GM18517 (cell line): ENCODE results near the gene DYNLRB1.
"Not testable (repeated sequence)": the region's sequence is repeated elsewhere in the genome, so short reads cannot be mapped to it uniquely, and the experiment has no call there.

ENCODE experiments used
- ATAC-seq: cut with Tn5 transposase; IDR thresholded peaks from one replicate; pipeline ENCODE4 v1.9.1; 2021; ENCODE audit warnings: mild to moderate bottlenecking, moderate library complexity; ENCODE audit not compliant: unreplicated experiment

Gene DYNLRB1

DNA sequence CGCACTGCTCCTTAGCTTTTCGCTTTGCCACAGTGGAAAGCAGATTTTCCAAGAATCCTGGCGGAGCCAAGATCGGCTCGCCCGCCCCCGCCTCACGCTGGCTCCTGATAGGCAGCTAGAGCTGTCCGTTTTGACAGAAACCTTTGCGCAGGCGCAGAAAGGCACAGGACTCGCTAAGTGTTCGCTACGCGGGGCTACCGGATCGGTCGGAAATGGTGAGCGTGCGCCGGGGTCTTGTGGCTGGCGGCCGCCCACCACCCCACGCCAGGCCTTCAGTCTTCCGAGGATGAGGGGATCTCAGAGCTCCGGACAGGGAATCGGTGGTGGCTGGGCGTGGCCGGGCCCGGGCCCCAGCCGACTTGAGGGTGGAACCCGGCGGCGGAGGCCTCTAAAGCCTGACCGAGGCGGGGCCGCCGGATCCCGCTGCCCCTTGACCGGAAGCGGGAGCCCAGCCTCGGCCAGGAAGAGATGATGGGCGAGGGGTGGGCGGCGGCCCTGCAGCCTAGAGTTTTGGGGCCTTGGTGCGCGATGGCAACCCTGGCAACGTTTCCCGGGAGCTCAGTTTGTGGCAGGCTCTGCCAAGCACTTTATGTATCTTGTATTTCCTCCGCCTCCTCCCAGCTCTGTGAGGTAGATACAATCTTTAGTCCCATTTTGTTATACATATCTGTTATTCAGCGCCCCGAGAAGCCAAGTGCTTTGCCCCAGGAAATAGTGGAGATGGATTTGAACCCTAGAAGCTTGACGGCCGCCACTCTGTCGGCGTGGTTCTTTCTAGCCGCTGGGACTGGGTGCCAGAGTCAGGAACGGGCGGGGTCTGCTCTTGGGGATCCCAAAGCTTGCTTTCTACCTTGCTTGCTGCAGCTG is at the start of gene DYNLRB1:
DYNLRB1 (plus strand) TSS at position 176 of the 867 bp plus-strand sequence; CDS start at position 213, 37 bp downstream.
- ATAC-seq: peak; percentile 70

DNA sequence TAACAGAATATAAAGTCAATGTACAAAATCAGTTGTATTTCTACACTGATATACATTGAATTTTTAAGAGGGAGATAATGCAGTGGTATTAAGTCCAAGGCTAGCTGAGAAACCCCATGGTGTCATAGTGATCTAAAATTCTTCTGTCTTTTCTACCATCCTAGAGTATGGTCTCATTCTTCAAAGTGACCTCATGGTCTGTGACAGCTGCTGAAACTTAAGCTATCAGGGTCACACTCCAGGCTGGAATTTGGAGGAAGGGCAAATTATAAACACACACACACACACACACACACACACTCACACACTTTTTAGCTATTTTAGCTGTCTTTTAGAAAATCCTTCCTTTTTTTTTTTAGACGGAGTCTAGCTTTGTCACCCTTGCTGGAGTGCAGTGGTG is 47.3 kb upstream of the DYNLRB1 start:
- no peak for ATAC-seq

DNA sequence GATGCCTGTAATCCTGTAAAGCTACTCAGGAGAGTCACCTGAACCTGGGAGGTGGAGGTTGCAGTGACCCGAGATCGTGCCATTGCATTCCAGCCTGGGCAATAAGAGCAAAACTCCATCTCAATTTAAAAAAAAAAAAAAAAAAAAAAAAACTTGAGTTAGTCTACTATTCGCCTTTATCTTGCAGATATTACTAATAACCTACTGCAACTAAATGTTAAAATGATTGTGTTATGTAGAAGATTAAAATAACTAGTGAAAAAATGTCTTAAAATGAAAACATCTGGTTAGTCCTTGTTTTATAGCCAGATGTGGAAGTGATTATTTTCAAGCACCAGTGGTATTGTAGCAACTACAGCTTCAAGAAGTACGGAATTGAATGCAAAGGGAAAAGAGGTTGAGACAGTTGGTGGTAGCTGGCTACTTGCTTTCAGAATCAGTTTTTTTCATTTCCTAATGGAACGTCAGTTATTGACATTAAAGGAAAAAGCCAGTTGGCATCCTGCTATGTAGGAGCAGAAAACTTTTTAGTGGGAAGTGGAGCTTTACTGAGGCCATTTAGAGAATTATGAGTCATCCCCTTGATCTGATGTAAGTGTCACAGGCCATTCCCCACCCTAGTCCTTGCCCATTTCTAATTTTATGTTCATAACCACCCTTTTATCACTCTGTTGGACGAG is 43.8 kb upstream of the DYNLRB1 start:
- no peak for ATAC-seq

DNA sequence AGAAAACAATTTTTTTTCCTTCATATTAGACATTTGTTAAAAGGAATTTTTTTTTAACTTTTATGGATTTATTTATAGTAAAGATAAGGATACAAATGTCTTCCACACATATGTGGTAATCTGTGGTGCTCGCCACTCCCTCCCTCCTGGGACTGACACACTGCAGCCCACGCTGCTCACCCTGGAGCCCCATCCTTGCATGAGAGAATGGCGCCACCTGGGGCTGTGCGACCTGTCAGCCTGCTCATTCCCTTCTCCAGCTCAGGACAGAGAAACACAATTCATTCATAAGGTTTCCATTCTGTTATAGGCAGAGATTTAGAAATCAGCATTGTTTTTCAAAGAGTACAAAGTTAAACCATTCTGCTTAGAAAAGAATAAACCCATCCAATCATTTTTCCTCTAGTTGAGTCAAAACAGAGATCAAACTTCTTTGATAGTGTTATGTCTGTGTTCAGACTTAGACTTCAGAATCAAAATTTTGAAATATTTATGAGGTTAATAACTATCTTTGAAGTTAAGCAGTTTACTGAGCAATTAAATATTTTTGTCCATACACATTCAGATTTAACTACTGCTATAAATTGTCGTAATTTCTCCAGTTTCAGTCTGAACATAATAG is 42.8 kb upstream of the DYNLRB1 start:
- no peak for ATAC-seq

DNA sequence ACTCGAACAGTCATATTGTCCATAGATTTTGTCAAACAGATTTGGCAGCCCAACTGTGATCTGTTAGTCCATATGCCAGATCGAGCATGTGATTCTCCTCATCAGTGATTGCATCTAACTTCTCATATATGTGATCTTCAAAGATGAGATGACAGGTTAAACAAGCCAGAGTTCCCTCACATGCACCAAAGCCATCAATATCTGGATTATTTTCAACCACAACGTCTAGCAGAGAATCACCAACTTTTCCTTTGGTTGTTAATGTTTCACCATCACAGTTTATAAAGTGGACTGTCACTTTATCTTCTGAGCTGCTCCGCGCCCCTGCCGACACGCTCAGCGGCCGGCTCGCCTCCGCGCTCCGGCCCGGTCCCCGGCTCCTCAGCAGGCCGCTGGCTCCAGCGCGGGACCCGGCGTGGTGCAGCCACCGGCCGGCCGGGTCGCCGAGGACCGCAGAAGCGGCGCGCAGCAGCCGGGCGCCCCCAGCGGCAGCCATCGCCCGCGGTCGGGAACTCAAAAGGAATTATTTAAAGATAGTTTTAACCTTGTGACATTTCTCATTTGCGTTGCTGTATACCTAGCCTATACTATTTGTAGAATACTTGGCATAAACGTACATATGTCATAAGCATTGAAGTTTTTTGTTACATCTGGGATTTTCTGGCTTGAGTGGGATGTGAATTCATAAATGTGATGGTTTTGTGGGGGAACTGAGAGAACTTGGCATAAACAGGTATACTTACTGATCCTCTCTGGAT is 40.1 kb upstream of the DYNLRB1 start:
- ATAC-seq: no peak

DNA sequence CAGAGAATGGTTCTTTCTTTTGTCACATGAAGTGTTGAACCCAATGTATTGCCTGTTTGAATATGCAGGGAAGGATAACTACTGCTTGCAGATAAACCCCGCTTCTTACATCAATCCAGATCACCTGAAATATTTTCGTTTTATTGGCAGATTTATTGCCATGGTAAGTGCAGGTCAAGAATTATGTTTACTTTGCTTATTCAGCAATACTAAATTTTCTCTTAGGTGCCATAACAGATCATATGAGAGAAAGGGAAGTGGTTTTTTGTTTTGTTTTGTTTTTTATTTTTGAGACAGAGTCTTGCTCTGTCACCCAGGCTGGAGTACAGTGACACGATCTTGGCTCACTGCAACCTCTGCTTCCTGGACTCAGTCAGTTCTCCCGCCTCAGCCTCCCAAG is 36.6 kb upstream of the DYNLRB1 start:
- no peak for ATAC-seq

DNA sequence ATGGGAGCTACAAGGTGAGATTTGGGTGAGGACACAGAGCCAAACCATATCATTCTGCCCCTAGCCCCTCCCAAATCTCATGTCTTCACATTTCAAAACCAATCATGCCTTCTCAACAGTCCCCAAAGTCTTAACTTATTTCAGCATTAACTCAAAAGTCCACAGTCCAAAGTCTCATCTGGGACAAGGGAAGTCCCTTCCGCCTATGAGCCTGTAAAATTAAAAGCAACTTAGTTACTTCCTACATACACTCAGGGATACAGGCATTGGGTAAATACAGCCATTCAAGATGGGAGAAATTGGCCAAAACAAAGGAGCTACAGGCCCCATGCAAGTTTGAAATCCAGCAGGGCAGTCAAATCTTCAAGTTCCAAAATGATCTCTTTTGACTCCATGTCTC is 34.1 kb upstream of the DYNLRB1 start:
- ATAC-seq: not testable (repeated sequence)

DNA sequence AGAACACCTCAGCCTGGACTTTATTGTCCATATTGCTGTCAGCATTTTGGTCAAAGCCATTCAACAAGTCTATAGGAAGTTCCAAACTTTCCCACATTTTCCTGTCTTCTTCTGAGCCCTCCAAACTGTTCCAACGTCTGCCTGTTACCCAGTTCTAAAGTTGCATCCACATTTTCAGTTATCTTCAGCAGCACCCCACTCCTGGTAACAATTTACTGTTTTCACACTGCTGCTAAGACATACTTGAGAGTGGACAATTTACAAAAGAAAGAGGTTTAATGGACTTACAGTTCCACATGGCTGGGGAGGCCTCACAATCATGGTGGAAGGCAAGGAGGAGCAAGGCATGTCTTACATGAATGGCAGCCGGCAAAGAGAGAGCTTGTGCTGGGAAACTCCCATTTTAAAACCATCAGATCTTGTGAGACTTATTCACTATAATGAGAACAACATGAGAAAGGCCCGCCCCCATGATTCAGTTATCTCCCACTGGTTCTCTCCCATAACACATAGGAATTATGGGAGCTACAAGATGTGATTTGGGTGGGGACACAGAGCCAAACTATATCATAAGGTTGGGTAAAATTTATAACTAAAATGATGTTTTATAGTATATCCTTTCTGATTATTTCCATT is 32.5 kb upstream of the DYNLRB1 start:
- not testable (repeated sequence) for ATAC-seq

DNA sequence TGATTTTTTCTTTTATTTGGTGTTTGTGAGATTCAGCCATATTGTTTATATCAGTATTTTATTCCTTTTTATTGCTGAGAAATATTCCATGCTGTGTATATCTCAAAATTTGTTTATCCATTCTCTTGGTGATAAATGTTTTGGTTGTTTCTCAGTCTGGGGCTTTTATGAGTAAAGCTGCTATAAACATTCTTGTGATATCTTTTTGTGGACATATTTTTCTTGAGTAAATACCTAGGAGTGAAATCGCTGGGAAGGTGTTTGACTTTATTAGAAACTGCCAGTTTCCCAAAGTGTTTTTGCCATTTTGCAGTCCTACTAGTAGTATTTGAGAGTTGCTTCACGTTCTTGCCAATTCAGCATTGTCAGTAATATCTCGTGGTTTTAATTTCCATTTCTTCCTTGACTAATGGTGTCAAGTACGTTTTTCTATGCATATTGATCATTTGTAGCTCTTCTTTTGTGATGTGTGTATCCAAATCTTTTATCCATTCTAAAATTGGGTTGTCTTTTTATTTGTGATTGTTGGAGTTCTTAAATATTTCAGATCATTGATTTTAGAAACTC is 31.1 kb upstream of the DYNLRB1 start:
- ATAC-seq: no peak

DNA sequence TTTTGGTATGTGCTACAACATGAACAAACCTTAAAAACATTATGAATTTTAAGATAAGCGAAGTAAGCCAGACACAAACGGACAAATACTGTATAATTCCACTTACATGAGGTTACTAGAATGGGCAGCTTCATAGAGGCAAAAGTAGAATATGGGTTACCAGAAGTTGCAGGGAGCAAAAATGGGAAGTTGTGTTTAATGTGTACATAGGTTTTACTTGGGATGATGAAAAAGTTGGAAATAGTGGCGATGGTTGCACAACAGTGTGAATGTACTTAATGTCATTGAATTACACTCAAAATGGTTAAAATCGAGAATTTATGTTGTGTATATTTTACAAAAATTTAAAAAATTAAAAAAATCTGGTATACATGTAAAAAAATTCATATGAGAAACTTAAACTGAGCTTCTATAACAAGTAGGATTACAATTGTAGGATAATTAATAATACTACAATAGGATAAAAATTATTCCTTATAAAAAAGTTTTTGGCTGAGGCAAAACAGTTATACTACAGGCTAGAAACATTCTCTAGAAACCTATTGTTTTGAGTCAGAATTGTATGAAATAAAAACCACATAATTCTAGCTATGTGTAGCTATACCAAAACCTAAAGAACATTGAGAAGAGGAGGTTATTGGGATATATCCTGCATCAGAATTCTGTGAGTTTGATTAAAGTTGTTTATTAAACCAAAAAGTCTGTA is 24.8 kb upstream of the DYNLRB1 start:
- no peak for ATAC-seq

DNA sequence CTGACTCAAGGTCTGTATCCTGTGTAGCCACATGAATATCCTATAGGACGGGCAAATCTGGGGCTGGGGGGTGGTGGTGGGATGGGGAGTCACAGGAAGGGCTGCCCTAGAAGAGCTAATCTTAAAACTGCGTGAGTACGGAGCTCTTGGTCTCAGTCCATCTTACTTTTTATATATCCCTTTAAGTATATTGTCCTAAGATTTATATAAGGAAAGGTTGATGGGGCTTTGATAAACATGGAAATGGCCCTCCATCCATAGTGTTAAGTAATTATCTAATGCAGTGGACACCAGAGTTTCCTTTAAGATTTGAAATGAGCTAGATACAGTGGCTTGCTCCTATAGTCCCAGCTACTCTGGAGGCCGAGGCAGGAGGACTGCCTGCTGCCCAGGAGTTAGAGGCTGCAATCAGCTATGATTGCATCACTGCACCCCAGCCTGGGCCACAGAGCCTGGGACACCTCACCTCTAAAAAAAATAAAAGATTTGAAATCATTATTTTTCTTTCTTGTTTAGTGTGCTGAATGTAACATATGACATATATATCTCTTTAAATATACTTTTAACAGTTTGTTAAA is 24.2 kb upstream of the DYNLRB1 start:
- no peak for ATAC-seq

DNA sequence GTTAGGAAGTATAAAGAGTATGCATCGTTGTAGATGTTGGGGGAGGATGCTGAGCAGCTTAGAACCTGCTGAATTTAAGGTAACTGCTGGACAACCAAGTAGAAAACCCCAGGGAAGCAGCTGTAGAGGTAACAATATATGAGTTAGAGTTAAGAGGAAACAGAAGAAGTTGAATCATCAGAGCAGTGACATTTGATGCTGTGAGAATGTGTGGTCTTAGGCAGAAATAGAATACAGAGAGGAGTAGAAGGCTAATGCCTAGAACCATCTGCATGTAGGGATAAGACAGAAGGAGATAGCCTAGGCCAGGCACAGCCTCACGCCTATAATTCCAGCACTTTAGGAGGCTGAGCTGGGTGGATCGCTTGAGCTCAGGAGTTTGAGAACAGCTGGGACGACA is 22.6 kb upstream of the DYNLRB1 start:
- ATAC-seq: no peak

DNA sequence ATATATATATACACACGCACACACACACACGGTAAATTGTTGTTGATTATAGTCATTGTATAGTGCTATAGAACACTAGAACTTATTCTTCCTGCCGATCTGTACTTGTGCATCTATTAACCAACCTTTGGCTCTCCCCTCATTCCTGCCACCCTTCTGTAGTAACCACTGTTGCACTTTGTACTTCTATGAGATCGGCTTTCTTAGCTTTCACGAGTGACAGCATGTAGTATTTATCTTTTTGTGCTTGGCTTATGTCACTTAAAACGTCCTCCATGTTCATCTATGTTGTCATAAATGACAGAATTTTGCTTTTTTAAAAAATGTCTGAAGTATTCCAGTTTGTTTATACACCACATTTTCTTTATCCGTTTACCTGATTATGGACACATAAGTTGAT is 20.9 kb upstream of the DYNLRB1 start:
- no peak for ATAC-seq

DNA sequence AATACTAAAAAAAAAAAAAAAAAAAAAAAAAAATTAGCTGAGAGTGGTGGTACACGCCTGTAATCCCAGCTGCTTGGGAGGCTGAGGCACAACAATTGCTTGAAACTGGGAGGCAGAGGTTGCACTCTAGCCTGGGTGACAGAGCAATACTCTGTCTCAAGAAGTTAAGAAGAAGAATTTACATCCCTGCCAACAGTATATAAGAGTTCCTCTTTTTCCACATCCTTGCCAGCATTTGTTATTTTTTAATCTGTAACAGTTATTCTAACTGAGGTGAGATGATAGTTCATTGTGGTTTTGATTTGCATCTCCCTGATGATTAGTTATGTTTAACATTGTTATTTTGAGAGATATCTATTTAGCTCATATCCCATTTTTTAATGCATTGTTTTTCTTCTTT is 20.3 kb upstream of the DYNLRB1 start:
- ATAC-seq: no peak

DNA sequence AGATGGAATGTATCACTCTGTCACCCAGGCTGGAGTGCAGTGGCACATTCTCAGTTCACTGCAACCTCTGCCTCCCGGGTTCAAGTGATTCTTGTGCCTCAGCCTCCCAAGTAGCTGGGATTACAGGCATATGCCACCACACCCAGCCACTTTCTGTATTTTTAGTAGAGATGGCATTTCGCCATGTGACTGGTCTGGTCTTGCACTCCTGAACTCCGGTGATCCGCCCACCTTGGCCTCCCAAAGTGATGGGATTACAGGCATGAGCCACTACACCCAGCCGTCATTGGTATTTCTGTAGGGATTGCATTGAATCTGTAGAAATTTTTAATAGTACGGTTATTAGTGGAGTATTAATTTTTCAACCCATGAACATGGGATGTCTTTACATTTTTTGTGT is 18.6 kb upstream of the DYNLRB1 start:
- not testable (repeated sequence) for ATAC-seq

DNA sequence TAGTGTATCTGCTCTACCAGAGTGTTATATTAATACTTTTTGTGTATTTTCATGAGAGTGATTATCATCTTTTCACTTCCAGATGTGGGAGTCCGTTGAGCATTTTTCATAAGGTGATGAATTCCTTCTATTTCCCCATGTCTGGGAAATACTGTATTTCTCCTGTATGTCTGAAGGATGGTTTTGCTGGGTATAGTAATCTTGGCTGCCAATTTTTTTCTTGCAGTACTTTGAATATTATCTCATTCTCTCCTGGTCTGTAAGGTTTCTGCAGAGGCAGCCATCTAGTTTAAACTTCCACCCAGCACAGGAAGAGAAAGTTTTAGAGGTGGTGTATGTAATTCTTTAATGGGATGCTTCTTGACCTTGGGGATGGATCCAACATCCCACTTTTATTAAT is 15.4 kb upstream of the DYNLRB1 start:
- no peak for ATAC-seq

DNA sequence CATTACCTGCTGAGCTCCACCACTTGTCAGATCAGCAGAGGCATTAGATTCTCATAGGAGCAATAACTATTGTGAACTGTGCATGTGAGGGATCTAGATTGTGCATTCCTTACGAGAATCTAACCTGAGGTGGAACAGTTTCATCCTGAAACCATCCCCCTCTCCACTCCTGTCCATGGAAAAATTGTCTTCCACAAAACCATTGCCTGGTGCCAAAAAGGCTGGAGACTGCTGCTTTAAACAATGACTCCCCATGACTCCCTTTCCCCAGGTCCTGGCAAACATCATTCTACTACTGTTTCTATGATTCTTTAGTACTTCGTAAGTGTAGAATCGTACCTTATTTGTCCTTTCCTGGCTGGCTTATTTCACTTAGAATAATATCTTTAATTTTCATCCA is 9.7 kb upstream of the DYNLRB1 start:
- no peak for ATAC-seq

DNA sequence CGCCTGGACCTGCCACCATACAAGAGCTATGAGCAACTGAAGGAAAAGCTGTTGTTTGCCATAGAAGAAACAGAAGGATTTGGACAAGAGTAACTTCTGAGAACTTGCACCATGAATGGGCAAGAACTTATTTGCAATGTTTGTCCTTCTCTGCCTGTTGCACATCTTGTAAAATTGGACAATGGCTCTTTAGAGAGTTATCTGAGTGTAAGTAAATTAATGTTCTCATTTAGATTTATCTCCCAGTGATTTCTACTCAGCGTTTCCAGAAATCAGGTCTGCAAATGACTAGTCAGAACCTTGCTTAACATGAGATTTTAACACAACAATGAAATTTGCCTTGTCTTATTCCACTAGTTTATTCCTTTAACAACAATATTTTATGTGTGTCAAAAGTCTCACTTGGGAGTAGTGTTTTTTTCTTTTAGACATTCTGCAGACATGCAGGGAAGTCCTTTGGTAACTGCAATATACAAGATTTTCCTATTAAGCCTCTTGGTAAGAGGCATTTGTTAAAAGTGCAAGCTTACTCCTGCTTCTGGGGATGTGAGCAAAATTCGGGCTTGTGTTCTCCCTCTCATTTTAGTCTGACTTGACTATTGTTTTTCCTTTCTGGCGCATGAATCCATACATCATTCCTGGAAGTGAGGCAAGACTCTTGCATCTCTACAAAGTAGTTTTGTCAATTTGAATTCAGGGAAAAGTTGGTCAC is 8.4 kb upstream of the DYNLRB1 start:
- no peak for ATAC-seq

DNA sequence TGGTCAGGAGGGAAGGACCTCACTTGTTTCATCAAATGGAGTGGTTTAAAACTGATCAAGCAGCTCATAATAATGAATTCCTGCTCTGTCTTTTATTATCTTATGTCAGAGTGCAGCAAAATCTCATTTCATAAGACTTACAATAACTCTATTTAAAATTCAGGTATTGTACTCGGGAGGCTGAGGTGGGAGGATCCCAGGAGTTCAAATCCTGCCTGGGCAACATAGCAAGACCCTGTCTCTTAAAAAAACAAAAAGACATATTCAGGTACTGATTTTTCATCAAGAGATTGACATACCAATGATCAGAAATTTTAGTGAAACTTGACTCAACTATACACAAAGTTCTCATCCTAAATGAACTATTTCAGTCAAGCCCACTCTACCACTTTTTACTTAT is 5.6 kb upstream of the DYNLRB1 start:
- ATAC-seq: no peak
